Measurements from ENCODE around the gene REXO1. TPM values are rescaled to one million over a fixed set of nuclear protein-coding genes. Genes with fewer than 3 reads are reported as not detected.
A peak's percentile ranks its signal among the peaks of the same experiment; 100 is the strongest.

Gene REXO1
- total RNA-seq, 1 experiment from 2014 or later: 52.2 TPM

DNA sequence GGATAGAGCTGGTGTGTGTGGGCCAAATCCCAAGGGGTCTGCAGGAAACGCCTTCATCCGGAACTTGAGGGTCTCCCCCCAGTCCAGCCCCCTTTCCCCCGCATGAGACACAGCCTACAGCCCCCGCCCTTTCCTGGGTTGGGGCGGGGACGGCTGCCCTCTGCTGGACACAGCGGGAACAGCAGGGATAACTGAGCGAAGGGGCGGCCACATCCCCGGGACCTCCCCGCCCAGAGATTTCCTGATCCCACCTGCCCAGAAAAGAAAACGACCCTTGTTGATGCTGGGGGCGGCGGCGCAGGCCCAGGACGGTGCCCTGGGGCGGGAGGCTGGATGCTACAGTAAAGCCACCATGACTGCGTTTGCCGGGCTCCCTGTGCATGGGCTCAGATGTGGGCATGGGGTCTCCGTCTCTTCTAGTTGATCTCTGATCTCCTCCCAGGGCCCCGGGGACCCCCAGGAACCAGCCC is 80.8 kb downstream of the REXO1 start:
- BruUV-seq (replicated peaks): no TSS peak
- intact Hi-C loops (cut with micrococcal nuclease): loop anchor here (1.0 kb wide), 1 partner anchor 95 kb away; no protein-coding TSS in a partner anchor
- DNase-seq (ENCODE audit: low read depth, low spot score): no peak

More for the DNA sequence above, 80.8 kb downstream of the REXO1 start:
- H3K27me3 ChIP-seq (ENCODE audit: insufficient read depth, low read length): no peaks in the 10 kb centered on the region
- H3K36me3 ChIP-seq (ENCODE audit: control insufficient read depth in 1 of 2, insufficient read depth in 2 of 2, low read length in 2 of 2): 0 out of 4 replicates have a peak, but pooled peaks cover 0 to 7% of the 10 kb centered on the region in 2 experiments
- no peaks in the 10 kb centered on the region for H4K20me1 ChIP-seq (ENCODE audit: insufficient read depth)
- TF ChIP-seq RAD21 (IDR thresholded peaks at IDR 0.05; ENCODE audit: low read depth) (peak; percentile 92), YY1 (IDR thresholded peaks at IDR 0.05; ENCODE audit: extremely low read depth, insufficient replicate concordance, low read depth, low read length) (no peak)
- TF ChIP-seq, protein P1, sequence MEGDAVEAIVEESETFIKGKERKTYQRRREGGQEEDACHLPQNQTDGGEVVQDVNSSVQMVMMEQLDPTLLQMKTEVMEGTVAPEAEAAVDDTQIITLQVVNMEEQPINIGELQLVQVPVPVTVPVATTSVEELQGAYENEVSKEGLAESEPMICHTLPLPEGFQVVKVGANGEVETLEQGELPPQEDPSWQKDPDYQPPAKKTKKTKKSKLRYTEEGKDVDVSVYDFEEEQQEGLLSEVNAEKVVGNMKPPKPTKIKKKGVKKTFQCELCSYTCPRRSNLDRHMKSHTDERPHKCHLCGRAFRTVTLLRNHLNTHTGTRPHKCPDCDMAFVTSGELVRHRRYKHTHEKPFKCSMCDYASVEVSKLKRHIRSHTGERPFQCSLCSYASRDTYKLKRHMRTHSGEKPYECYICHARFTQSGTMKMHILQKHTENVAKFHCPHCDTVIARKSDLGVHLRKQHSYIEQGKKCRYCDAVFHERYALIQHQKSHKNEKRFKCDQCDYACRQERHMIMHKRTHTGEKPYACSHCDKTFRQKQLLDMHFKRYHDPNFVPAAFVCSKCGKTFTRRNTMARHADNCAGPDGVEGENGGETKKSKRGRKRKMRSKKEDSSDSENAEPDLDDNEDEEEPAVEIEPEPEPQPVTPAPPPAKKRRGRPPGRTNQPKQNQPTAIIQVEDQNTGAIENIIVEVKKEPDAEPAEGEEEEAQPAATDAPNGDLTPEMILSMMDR (IDR thresholded peaks at IDR 0.05 in 2 of 3, conservative IDR thresholded peaks at IDR 0.05 in 1 of 3; ENCODE audit: borderline replicate concordance in 1 of 3, insufficient read depth in 1 of 3, low read depth in 2 of 3, low read length in 2 of 3): peak; percentile 83 to 94 (median 85)
- peaks cover 63% of the 10 kb centered on the region; the same call in 1 of the 2 replicates for H3K79me2 ChIP-seq (ENCODE audit: insufficient read depth, low read length)
- ATAC-seq: peak; percentile 68
- POLR2A ChIA-PET: interaction anchor here (0.8 kb wide), 1 partner anchor 26 kb away, joined by 3 read pairs; no protein-coding TSS in a partner anchor
- peaks cover 4 to 13% of the 10 kb centered on the region in 2 experiments; a peak in 3 of 4 replicates for H3K9me3 ChIP-seq (ENCODE audit: control insufficient read depth in 1 of 2, insufficient read depth in 1 of 2, low read depth in 1 of 2, low read length in 2 of 2)
- H3K4me1 ChIP-seq (ENCODE audit: control insufficient read depth in 1 of 2, insufficient read depth in 2 of 2, low read length in 2 of 2): peaks cover 14 to 67% of the 10 kb centered on the region in 2 experiments
- RAD21 ChIA-PET (ENCODE audit: low non-redundant PET in 1 of 2, low total read pairs in 2 of 2, uncharacterized antibody in 2 of 2, unreplicated experiment in 2 of 2): interaction anchor here in 1 of 2 experiments (0.6 kb wide), 1 partner anchor 59 kb away, joined by 4 read pairs; no protein-coding TSS in a partner anchor
- peak overlapping the region; percentile 28; the same call in 1 of the 2 replicates for H3K9ac ChIP-seq (ENCODE audit: low read length)
- peak overlapping the region; percentile 56 for H3K4me2 ChIP-seq (ENCODE audit: low read length)
- H2AFZ ChIP-seq (ENCODE audit: low read depth, low read length, poor library complexity, severe bottlenecking): no peak overlapping the region
- H3K9me2 ChIP-seq (ENCODE audit: insufficient read depth): no peaks in the 10 kb centered on the region
- no peak overlapping the region for H3K4me3 ChIP-seq (replicated peaks in 1 of 2; ENCODE audit: low read depth in 1 of 2, low read length in 2 of 2)
- CTCF ChIA-PET: interaction anchor here (0.8 to 1.2 kb wide), 5 partner anchors 20 to 222 kb away, joined by 3 to 5 read pairs (median 4); no protein-coding TSS in a partner anchor
- peak overlapping the region; percentile 44; the same call in 1 of the 2 replicates for H3K27ac ChIP-seq (ENCODE audit: low read depth, low read length)
